ENCODE data around the gene LIPA. TPM values are rescaled to one million over a fixed set of nuclear protein-coding genes. Genes with fewer than 3 reads are reported as not detected.

LIPA gene
- total RNA-seq, 5 donors from 2014 or later (not counting 1 experiment from before 2014, with no cell fraction given), result 23.2 to 38.2 (median 33.6) TPM

GRCh38 chr10:89228962-89229361 lies 22.6 kb downstream of the LIPA start:
- H3K4me1 Mint-ChIP-seq, result peaks cover 0 to 8% (median 6%) of the 10 kb centered on the region in 3 donors
- H3K36me3 ChIP-seq (ENCODE audit: control insufficient read depth in 2 of 2, extremely low read depth in 1 of 2, insufficient read depth in 1 of 2, low read length in 1 of 2), result peaks cover 5 to 24% of the 10 kb centered on the region in 2 donors
- no peaks in the 10 kb centered on the region for H3K4me1 ChIP-seq (ENCODE audit: control insufficient read depth in 1 of 2, extremely low read depth in 1 of 2, insufficient read depth in 2 of 2, low read length in 2 of 2)
- no peaks in the 10 kb centered on the region for H3K9me3 ChIP-seq
- POLR2A ChIA-PET, result no interaction called here
- no peaks in the 10 kb centered on the region for H3K9me3 Mint-ChIP-seq
- no peak overlapping the region for H3K27ac ChIP-seq (ENCODE audit: low read length)
- ATAC-seq (replicated peaks in 1 of 4) (no peak), DNase-seq (no peak)
- no peaks in the 10 kb centered on the region for H3K27me3 Mint-ChIP-seq
- no peak overlapping the region for H3K27ac Mint-ChIP-seq
- peaks cover 59% of the 10 kb centered on the region for H3K36me3 Mint-ChIP-seq
- H3K4me3 ChIP-seq (ENCODE audit: control insufficient read depth in 1 of 2, extremely low read depth in 1 of 2, low read length in 1 of 2), result no peak overlapping the region
- CTCF ChIA-PET, result no interaction called here
- no peaks in the 10 kb centered on the region for H3K27me3 ChIP-seq (replicated peaks in 1 of 2; ENCODE audit: control insufficient read depth in 2 of 2, extremely low read depth in 1 of 2, insufficient read depth in 2 of 2, low read length in 1 of 2)
- no peak overlapping the region for H3K4me3 Mint-ChIP-seq

- ATAC-seq (replicated peaks in 1 of 4) (no peak), DNase-seq (no peak)
- no peak overlapping the region for H3K27ac ChIP-seq (ENCODE audit: low read length)
- Mint-ChIP-seq H3K4me3 (no peak overlapping the region), H3K9me3 (no peaks in the 10 kb centered on the region), H3K36me3 (peaks cover 60% of the 10 kb centered on the region), H3K27ac (no peak overlapping the region), H3K27me3 (no peaks in the 10 kb centered on the region), H3K4me1 (peaks cover 0 to 8% (median 6%) of the 10 kb centered on the region in 3 donors)
- ChIA-PET POLR2A (no interaction called here), CTCF (no interaction called here)
- WGBS (ENCODE audit: insufficient coverage), result 88% methylated on average over 1 of the region's 3 CpGs
- H3K9me3 ChIP-seq, result no peaks in the 10 kb centered on the region
- H3K4me3 ChIP-seq (ENCODE audit: control insufficient read depth in 1 of 2, extremely low read depth in 1 of 2, low read length in 1 of 2), result no peak overlapping the region
- H3K27me3 ChIP-seq (replicated peaks in 1 of 2; ENCODE audit: control insufficient read depth in 2 of 2, extremely low read depth in 1 of 2, insufficient read depth in 2 of 2, low read length in 1 of 2), result no peaks in the 10 kb centered on the region
- H3K4me1 ChIP-seq (ENCODE audit: control insufficient read depth in 1 of 2, extremely low read depth in 1 of 2, insufficient read depth in 2 of 2, low read length in 2 of 2), result no peaks in the 10 kb centered on the region
- H3K36me3 ChIP-seq (ENCODE audit: control insufficient read depth in 2 of 2, extremely low read depth in 1 of 2, insufficient read depth in 1 of 2, low read length in 1 of 2), result peaks cover 5 to 24% of the 10 kb centered on the region in 2 donors
Measured at GRCh38 chr10:89228146-89228545, 23.4 kb downstream of the LIPA start.

- Histone ChIP-seq H3K4me3 (ENCODE audit: control insufficient read depth in 1 of 2, extremely low read depth in 1 of 2, low read length in 1 of 2) (no peak overlapping the region), H3K4me1 (ENCODE audit: control insufficient read depth in 1 of 2, extremely low read depth in 1 of 2, insufficient read depth in 2 of 2, low read length in 2 of 2) (no peaks in the 10 kb centered on the region), H3K27me3 (replicated peaks in 1 of 2; ENCODE audit: control insufficient read depth in 2 of 2, extremely low read depth in 1 of 2, insufficient read depth in 2 of 2, low read length in 1 of 2) (no peaks in the 10 kb centered on the region), H3K27ac (ENCODE audit: low read length) (no peak overlapping the region), H3K9me3 (no peaks in the 10 kb centered on the region), H3K36me3 (ENCODE audit: control insufficient read depth in 2 of 2, extremely low read depth in 1 of 2, insufficient read depth in 1 of 2, low read length in 1 of 2) (peaks cover 5 to 28% of the 10 kb centered on the region in 2 donors)
- Mint-ChIP-seq H3K4me3 (no peak overlapping the region), H3K27me3 (no peaks in the 10 kb centered on the region), H3K9me3 (no peaks in the 10 kb centered on the region), H3K27ac (no peak overlapping the region), H3K36me3 (peaks cover 58% of the 10 kb centered on the region), H3K4me1 (peaks cover 0 to 8% (median 6%) of the 10 kb centered on the region in 3 donors)
- CTCF ChIA-PET, result interaction anchor here in 1 of 2 donors (0.9 kb wide), 1 partner anchor 208 kb away, joined by 3 read pairs; no protein-coding TSS in a partner anchor
- no peak for ATAC-seq (replicated peaks in 1 of 4)
- POLR2A ChIA-PET, result no interaction called here
- no CpG with 5 or more reads among the region's 1 CpG for WGBS (ENCODE audit: insufficient coverage)
- DNase-seq, result no peak
Measured at GRCh38 chr10:89226891-89227290, 24.7 kb downstream of the LIPA start.

- Mint-ChIP-seq H3K27me3 (no peaks in the 10 kb centered on the region), H3K27ac (no peak overlapping the region), H3K4me3 (peak overlapping the region in 2 of 3 donors; percentile 27 to 49), H3K36me3 (peaks cover 45% of the 10 kb centered on the region), H3K4me1 (peaks cover 0 to 8% (median 6%) of the 10 kb centered on the region in 3 donors), H3K9me3 (no peaks in the 10 kb centered on the region)
- H3K27ac ChIP-seq (ENCODE audit: low read length), result no peak overlapping the region
- CTCF ChIA-PET, result no interaction called here
- H3K9me3 ChIP-seq, result no peaks in the 10 kb centered on the region
- H3K36me3 ChIP-seq (ENCODE audit: control insufficient read depth in 2 of 2, extremely low read depth in 1 of 2, insufficient read depth in 1 of 2, low read length in 1 of 2), result peaks cover 5 to 30% of the 10 kb centered on the region in 2 donors
- WGBS (ENCODE audit: insufficient coverage), result 66% methylated on average over 14 of the region's 18 CpGs
- POLR2A ChIA-PET, result no interaction called here
- no peaks in the 10 kb centered on the region for H3K4me1 ChIP-seq (ENCODE audit: control insufficient read depth in 1 of 2, extremely low read depth in 1 of 2, insufficient read depth in 2 of 2, low read length in 2 of 2)
- ATAC-seq (replicated peaks in 1 of 4), result peak in 1 of 4 experiments; percentile 45
- peak in 1 of 35 experiments; percentile 34 for DNase-seq
- H3K4me3 ChIP-seq (ENCODE audit: control insufficient read depth in 1 of 2, extremely low read depth in 1 of 2, low read length in 1 of 2), result no peak overlapping the region
- H3K27me3 ChIP-seq (replicated peaks in 1 of 2; ENCODE audit: control insufficient read depth in 2 of 2, extremely low read depth in 1 of 2, insufficient read depth in 2 of 2, low read length in 1 of 2), result no peaks in the 10 kb centered on the region
Measured at GRCh38 chr10:89224739-89225443, 26.7 kb downstream of the LIPA start.

- POLR2A ChIA-PET, result interaction anchor here in 1 of 2 donors (0.6 kb wide), 1 partner anchor 29 kb away, joined by 3 read pairs; no protein-coding TSS in a partner anchor
- peaks cover 10 to 16% (median 14%) of the 10 kb centered on the region in 3 donors for H3K4me1 Mint-ChIP-seq
- Histone ChIP-seq H3K27me3 (replicated peaks in 1 of 2; ENCODE audit: control insufficient read depth in 2 of 2, extremely low read depth in 1 of 2, insufficient read depth in 2 of 2, low read length in 1 of 2) (no peaks in the 10 kb centered on the region), H3K9me3 (no peaks in the 10 kb centered on the region), H3K36me3 (ENCODE audit: control insufficient read depth in 2 of 2, extremely low read depth in 1 of 2, insufficient read depth in 1 of 2, low read length in 1 of 2) (peaks cover 5 to 18% of the 10 kb centered on the region in 2 donors), H3K27ac (ENCODE audit: low read length) (no peak overlapping the region), H3K4me1 (ENCODE audit: control insufficient read depth in 1 of 2, extremely low read depth in 1 of 2, insufficient read depth in 2 of 2, low read length in 2 of 2) (peaks cover 3 to 4% of the 10 kb centered on the region in 2 experiments), H3K4me3 (ENCODE audit: control insufficient read depth in 1 of 2, extremely low read depth in 1 of 2, low read length in 1 of 2) (no peak overlapping the region)
- H3K36me3 Mint-ChIP-seq, result peaks cover 24% of the 10 kb centered on the region
- no peaks in the 10 kb centered on the region for H3K9me3 Mint-ChIP-seq
- no peak for ATAC-seq (replicated peaks in 1 of 4)
- no peaks in the 10 kb centered on the region for H3K27me3 Mint-ChIP-seq
- no CpG with 5 or more reads among the region's 2 CpGs for WGBS (ENCODE audit: insufficient coverage)
- no peak overlapping the region for H3K4me3 Mint-ChIP-seq
- CTCF ChIA-PET, result interaction anchor here in 1 of 2 donors (0.8 kb wide), 1 partner anchor 285 kb away, joined by 3 read pairs; no protein-coding TSS in a partner anchor
- no peak overlapping the region for H3K27ac Mint-ChIP-seq
- DNase-seq, result no peak
Measured at GRCh38 chr10:89221919-89222318, 29.7 kb downstream of the LIPA start.

GRCh38 chr10:89219513-89220218 lies 31.9 kb downstream of the LIPA start:
- no peak for ATAC-seq (replicated peaks in 1 of 4)

More at GRCh38 chr10:89219513-89220218, 31.9 kb downstream of the LIPA start:
- Mint-ChIP-seq H3K9me3 (no peaks in the 10 kb centered on the region), H3K4me3 (no peak overlapping the region), H3K4me1 (peaks cover 8 to 11% (median 9%) of the 10 kb centered on the region in 3 donors), H3K27me3 (no peaks in the 10 kb centered on the region), H3K27ac (no peak overlapping the region), H3K36me3 (peaks cover 24% of the 10 kb centered on the region)
- Histone ChIP-seq H3K9me3 (no peaks in the 10 kb centered on the region), H3K27ac (ENCODE audit: low read length) (no peak overlapping the region), H3K36me3 (ENCODE audit: control insufficient read depth in 2 of 2, extremely low read depth in 1 of 2, insufficient read depth in 1 of 2, low read length in 1 of 2) (peaks cover 0 to 22% of the 10 kb centered on the region in 2 donors), H3K4me1 (ENCODE audit: control insufficient read depth in 1 of 2, extremely low read depth in 1 of 2, insufficient read depth in 2 of 2, low read length in 2 of 2) (peaks cover 3 to 4% of the 10 kb centered on the region in 2 experiments), H3K4me3 (ENCODE audit: control insufficient read depth in 1 of 2, extremely low read depth in 1 of 2, low read length in 1 of 2) (no peak overlapping the region), H3K27me3 (replicated peaks in 1 of 2; ENCODE audit: control insufficient read depth in 2 of 2, extremely low read depth in 1 of 2, insufficient read depth in 2 of 2, low read length in 1 of 2) (no peaks in the 10 kb centered on the region)
- 100% methylated on average over 2 of the region's 4 CpGs for WGBS (ENCODE audit: insufficient coverage)
- POLR2A ChIA-PET, result no interaction called here
- CTCF ChIA-PET, result interaction anchor here (0.6 to 2.5 kb wide), 4 partner anchors 9 to 421 kb away, joined by 3 to 36 read pairs (median 4); no protein-coding TSS in a partner anchor
- no peak for DNase-seq

Data from T-cell (primary cell).